Body of pancreas (tissue), 4 donors: Measurements from ENCODE around the gene P2RX3. TPM values are rescaled to one million over a fixed set of nuclear protein-coding genes. Genes with fewer than 3 reads are reported as not detected.

ENCODE experiments used
- ATAC-seq: fragments of 150-250 bp; one replicate; pipeline ENCODE4 v1.9.1; 2016
- DNase-seq, 4 donors: peaks; one replicate each; pipeline ENCODE4 v3.0.0-alpha.2; 2019
- H3K27ac ChIP-seq, 4 donors: fragments of 200-600 bp; sonication (generic); 1 replicate in 3 of 4; 2 replicates in 1 of 4; pipeline versions ENCODE4 v1.5.1 to v1.6.1; 2016 to 2019; ENCODE audit warnings: mild to moderate bottlenecking in 1 of 4, mixed read lengths in 1 of 4, moderate library complexity in 1 of 4
- H3K27me3 ChIP-seq, 2 donors: fragments of 200-600 bp; sonication (generic); one replicate each; pipeline ENCODE4 v1.6.0; 2016; ENCODE audit warnings: mild to moderate bottlenecking in 1 of 2
- H3K36me3 ChIP-seq, 2 donors: fragments of 200-600 bp; sonication (generic); replicated peaks in 1 of 2; 2 replicates each; pipeline ENCODE4 v1.5.1; 2016; ENCODE audit warnings: low read depth in 2 of 2; ENCODE audit not compliant: insufficient read depth in 1 of 2
- H3K4me1 ChIP-seq: fragments of 200-600 bp; sonication (generic); one replicate; pipeline ENCODE4 v1.6.0; 2016
- H3K4me3 ChIP-seq, 2 donors: fragments of 200-600 bp; sonication (generic); 1 replicate in 1 of 2; 2 replicates in 1 of 2; pipeline ENCODE4 v1.5.1; 2016 to 2019
- H3K9me3 ChIP-seq, 3 donors: fragments of 200-600 bp; sonication (generic); 1 replicate in 2 of 3; 2 replicates in 1 of 3; pipeline ENCODE4 v1.5.1; 2016
- CTCF ChIP-seq, 7 experiments: fragments of 450-650 bp in 4 of 7; fragments of 200-600 bp in 3 of 7; sonication (generic) in 3 of 7; IDR thresholded peaks; one replicate each; pipeline ENCODE4 v1.5.1; 2016 to 2019; ENCODE audit warnings: antibody characterized with exemption in 7 of 7
- POLR2A ChIP-seq, 3 donors: fragments of 450-650 bp; IDR thresholded peaks; one replicate each; pipeline ENCODE4 v1.6.1; 2016; ENCODE audit warnings: antibody characterized with exemption in 3 of 3, mild to moderate bottlenecking in 2 of 3
- WGBS, 2 donors: methylation state at CpG; one replicate each; pipeline ENCODE4 v1.1.5; 2017; 5-methylcytosine and 5-hydroxymethylcytosine counted together
- intact Hi-C: fragments of 100-400 bp; cut with DNase I; formaldehyde crosslinking; loops from one replicate; pipeline ENCODE4 v1.15.1; 2023
- total RNA-seq, 2 donors: library from RNA; depleted of rRNA; stranded (reverse); fragments of >200 nt; gene quantifications; one replicate each; pipeline ENCODE4 v1.1.0, GENCODE V29; 2016

Gene P2RX3
- total RNA-seq, 2 donors from 2014 or later = not detected

DNA sequence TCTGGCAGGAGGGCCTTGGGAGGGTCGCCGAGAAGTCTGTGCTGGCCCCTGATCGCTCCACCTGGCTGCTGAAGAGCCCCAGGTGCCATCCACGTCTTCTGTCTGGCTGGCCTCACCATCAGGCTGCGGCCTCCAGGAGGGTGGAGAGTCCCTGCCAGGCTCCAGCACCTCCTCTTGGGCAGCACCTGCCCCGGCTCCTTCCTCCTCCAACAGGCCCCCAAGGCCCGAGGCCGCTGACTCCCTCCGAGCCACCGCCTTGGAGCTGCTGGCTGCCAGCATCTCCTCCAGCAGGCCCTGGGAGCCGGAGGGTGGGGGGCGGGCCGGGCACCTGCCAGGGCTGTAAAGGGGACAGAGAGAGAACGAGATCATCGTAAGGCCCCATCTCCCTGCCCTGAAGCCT, 35.7 kb upstream of the P2RX3 start:
- DNase-seq (no peak), ATAC-seq (no peak)
- Histone ChIP-seq H3K4me1 (peaks cover 33% of the 10 kb centered on the region), H3K4me3 (no peak overlapping the region), H3K9me3 (peaks cover 0 to 6% (median 0%) of the 10 kb centered on the region in 3 donors), H3K27me3 (no peaks in the 10 kb centered on the region), H3K36me3 (peaks cover 36 to 38% of the 10 kb centered on the region in 2 donors), H3K27ac (no peak overlapping the region)
- intact Hi-C loops = no loop called here
- 93 to 100% methylated on average over 4 to 10 of the region's 15 CpGs for WGBS, 2 donors
- TF ChIP-seq POLR2A (IDR thresholded peaks at IDR 0.05) (no peak), CTCF (IDR thresholded peaks at IDR 0.05) (no peak)

GRCh38 chr11:57303280-57303989, 34.7 kb upstream of the P2RX3 start:
- H3K27me3 ChIP-seq = no peaks in the 10 kb centered on the region
- peaks cover 41% of the 10 kb centered on the region for H3K4me1 ChIP-seq
- no peak overlapping the region for H3K27ac ChIP-seq
- H3K9me3 ChIP-seq = peaks cover 0 to 6% (median 0%) of the 10 kb centered on the region in 3 donors
- DNase-seq (no peak), ATAC-seq (no peak)
- intact Hi-C loops = no loop called here
- WGBS, 2 donors = 81 to 84% methylated on average over 13 to 17 of the region's 17 CpGs
- H3K4me3 ChIP-seq = no peak overlapping the region
- H3K36me3 ChIP-seq = peaks cover 36 to 38% of the 10 kb centered on the region in 2 donors
- TF ChIP-seq CTCF (IDR thresholded peaks at IDR 0.05) (no peak), POLR2A (IDR thresholded peaks at IDR 0.05) (no peak)

- ATAC-seq (no peak), DNase-seq (peak in 2 of 4 donors; percentile 49 to 55)
- Histone ChIP-seq H3K4me3 (no peak overlapping the region), H3K4me1 (peaks cover 47% of the 10 kb centered on the region), H3K36me3 (peaks cover 33 to 36% of the 10 kb centered on the region in 2 donors), H3K27ac (peak overlapping the region in 2 of 4 donors; percentile 1 to 18), H3K9me3 (peaks cover 0 to 5% (median 0%) of the 10 kb centered on the region in 3 donors), H3K27me3 (no peaks in the 10 kb centered on the region)
- intact Hi-C loops = no loop called here
- TF ChIP-seq POLR2A (IDR thresholded peaks at IDR 0.05) (no peak), CTCF (IDR thresholded peaks at IDR 0.05) (no peak)
- 44 to 59% methylated on average over 8 of the region's 8 CpGs for WGBS, 2 donors
Observed at GRCh38 chr11:57303990-57304579, 34.1 kb upstream of the P2RX3 start.

GRCh38 chr11:57305523-57305922, 32.6 kb upstream of the P2RX3 start:
- Histone ChIP-seq H3K27ac (no peak overlapping the region), H3K4me1 (peaks cover 61% of the 10 kb centered on the region), H3K27me3 (no peaks in the 10 kb centered on the region), H3K36me3 (peaks cover 18 to 28% of the 10 kb centered on the region in 2 donors), H3K9me3 (no peaks in the 10 kb centered on the region), H3K4me3 (no peak overlapping the region)
- ATAC-seq = no peak
- intact Hi-C loops = no loop called here
- TF ChIP-seq CTCF (IDR thresholded peaks at IDR 0.05) = no peak
- WGBS, 2 donors = 56 to 59% methylated on average over 8 of the region's 8 CpGs
- DNase-seq = no peak
